ENCODE measurements around the gene GTF2A1.

GTF2A1 gene

GRCh38 chr14:81208489-81208888 lies 12.3 kb downstream of the GTF2A1 start:
- H3K9me3 ChIP-seq (ENCODE audit: control insufficient read depth, insufficient read depth, low read length), result no peaks in the 10 kb centered on the region
- H3K27me3 ChIP-seq (ENCODE audit: control insufficient read depth, insufficient read depth, low read length), result no peaks in the 10 kb centered on the region
- H3K36me3 ChIP-seq (ENCODE audit: control insufficient read depth, insufficient read depth, low read length), result peaks cover 86% of the 10 kb centered on the region
- no peak overlapping the region for H3K9ac ChIP-seq (ENCODE audit: low read depth, low read length)
- H3K27ac ChIP-seq (ENCODE audit: low read depth, low read length), result no peak overlapping the region
- H3K4me1 ChIP-seq (ENCODE audit: control insufficient read depth, insufficient read depth, low read length), result no peaks in the 10 kb centered on the region
- H3K4me3 ChIP-seq (ENCODE audit: low read depth, low read length), result no peak overlapping the region

- Histone ChIP-seq H3K27me3 (ENCODE audit: control insufficient read depth, insufficient read depth, low read length) (no peaks in the 10 kb centered on the region), H3K27ac (ENCODE audit: low read depth, low read length) (no peak overlapping the region), H3K36me3 (ENCODE audit: control insufficient read depth, insufficient read depth, low read length) (peaks cover 88% of the 10 kb centered on the region), H3K9ac (ENCODE audit: low read depth, low read length) (no peak overlapping the region), H3K9me3 (ENCODE audit: control insufficient read depth, insufficient read depth, low read length) (no peaks in the 10 kb centered on the region), H3K4me1 (ENCODE audit: control insufficient read depth, insufficient read depth, low read length) (no peaks in the 10 kb centered on the region), H3K4me3 (ENCODE audit: low read depth, low read length) (no peak overlapping the region)
Observed at GRCh38 chr14:81206115-81206514, 14.6 kb downstream of the GTF2A1 start.

GRCh38 chr14:81205639-81206038 lies 15.1 kb downstream of the GTF2A1 start:
- Histone ChIP-seq H3K4me1 (ENCODE audit: control insufficient read depth, insufficient read depth, low read length) (no peaks in the 10 kb centered on the region), H3K27me3 (ENCODE audit: control insufficient read depth, insufficient read depth, low read length) (no peaks in the 10 kb centered on the region), H3K4me3 (ENCODE audit: low read depth, low read length) (no peak overlapping the region), H3K36me3 (ENCODE audit: control insufficient read depth, insufficient read depth, low read length) (peaks cover 93% of the 10 kb centered on the region), H3K27ac (ENCODE audit: low read depth, low read length) (no peak overlapping the region), H3K9ac (ENCODE audit: low read depth, low read length) (no peak overlapping the region), H3K9me3 (ENCODE audit: control insufficient read depth, insufficient read depth, low read length) (no peaks in the 10 kb centered on the region)

GRCh38 chr14:81200054-81200453 lies 20.7 kb downstream of the GTF2A1 start:
- Histone ChIP-seq H3K4me3 (ENCODE audit: low read depth, low read length) (no peak overlapping the region), H3K36me3 (ENCODE audit: control insufficient read depth, insufficient read depth, low read length) (peaks cover 90% of the 10 kb centered on the region), H3K9ac (ENCODE audit: low read depth, low read length) (no peak overlapping the region), H3K9me3 (ENCODE audit: control insufficient read depth, insufficient read depth, low read length) (no peaks in the 10 kb centered on the region), H3K27ac (ENCODE audit: low read depth, low read length) (no peak overlapping the region), H3K4me1 (ENCODE audit: control insufficient read depth, insufficient read depth, low read length) (no peaks in the 10 kb centered on the region), H3K27me3 (ENCODE audit: control insufficient read depth, insufficient read depth, low read length) (no peaks in the 10 kb centered on the region)

GRCh38 chr14:81199084-81199483 lies 21.7 kb downstream of the GTF2A1 start:
- no peaks in the 10 kb centered on the region for H3K4me1 ChIP-seq (ENCODE audit: control insufficient read depth, insufficient read depth, low read length)
- H3K4me3 ChIP-seq (ENCODE audit: low read depth, low read length), result no peak overlapping the region
- no peaks in the 10 kb centered on the region for H3K9me3 ChIP-seq (ENCODE audit: control insufficient read depth, insufficient read depth, low read length)
- H3K27ac ChIP-seq (ENCODE audit: low read depth, low read length), result no peak overlapping the region
- H3K9ac ChIP-seq (ENCODE audit: low read depth, low read length), result no peak overlapping the region
- peaks cover 92% of the 10 kb centered on the region for H3K36me3 ChIP-seq (ENCODE audit: control insufficient read depth, insufficient read depth, low read length)
- no peaks in the 10 kb centered on the region for H3K27me3 ChIP-seq (ENCODE audit: control insufficient read depth, insufficient read depth, low read length)

- Histone ChIP-seq H3K4me3 (ENCODE audit: low read depth, low read length) (no peak overlapping the region), H3K36me3 (ENCODE audit: control insufficient read depth, insufficient read depth, low read length) (peaks cover 92% of the 10 kb centered on the region), H3K4me1 (ENCODE audit: control insufficient read depth, insufficient read depth, low read length) (no peaks in the 10 kb centered on the region), H3K27me3 (ENCODE audit: control insufficient read depth, insufficient read depth, low read length) (no peaks in the 10 kb centered on the region), H3K27ac (ENCODE audit: low read depth, low read length) (no peak overlapping the region), H3K9ac (ENCODE audit: low read depth, low read length) (no peak overlapping the region), H3K9me3 (ENCODE audit: control insufficient read depth, insufficient read depth, low read length) (no peaks in the 10 kb centered on the region)
Observed at GRCh38 chr14:81198651-81199050, 22.1 kb downstream of the GTF2A1 start.

GRCh38 chr14:81193924-81194633 lies 26.7 kb downstream of the GTF2A1 start:
- no peaks in the 10 kb centered on the region for H3K27me3 ChIP-seq (ENCODE audit: control insufficient read depth, insufficient read depth, low read length)
- no peak overlapping the region for H3K9ac ChIP-seq (ENCODE audit: low read depth, low read length)
- no peak overlapping the region for H3K4me3 ChIP-seq (ENCODE audit: low read depth, low read length)
- no peak overlapping the region for H3K27ac ChIP-seq (ENCODE audit: low read depth, low read length)
- peaks cover 84% of the 10 kb centered on the region for H3K36me3 ChIP-seq (ENCODE audit: control insufficient read depth, insufficient read depth, low read length)
- no peaks in the 10 kb centered on the region for H3K4me1 ChIP-seq (ENCODE audit: control insufficient read depth, insufficient read depth, low read length)
- no peaks in the 10 kb centered on the region for H3K9me3 ChIP-seq (ENCODE audit: control insufficient read depth, insufficient read depth, low read length)

- Histone ChIP-seq H3K9ac (ENCODE audit: low read depth, low read length) (no peak overlapping the region), H3K36me3 (ENCODE audit: control insufficient read depth, insufficient read depth, low read length) (peaks cover 81% of the 10 kb centered on the region), H3K4me1 (ENCODE audit: control insufficient read depth, insufficient read depth, low read length) (no peaks in the 10 kb centered on the region), H3K27me3 (ENCODE audit: control insufficient read depth, insufficient read depth, low read length) (no peaks in the 10 kb centered on the region), H3K9me3 (ENCODE audit: control insufficient read depth, insufficient read depth, low read length) (no peaks in the 10 kb centered on the region), H3K27ac (ENCODE audit: low read depth, low read length) (no peak overlapping the region), H3K4me3 (ENCODE audit: low read depth, low read length) (no peak overlapping the region)
Observed at GRCh38 chr14:81192594-81192993, 28.2 kb downstream of the GTF2A1 start.

- no peak overlapping the region for H3K27ac ChIP-seq (ENCODE audit: low read depth, low read length)
- H3K9ac ChIP-seq (ENCODE audit: low read depth, low read length), result no peak overlapping the region
- no peaks in the 10 kb centered on the region for H3K9me3 ChIP-seq (ENCODE audit: control insufficient read depth, insufficient read depth, low read length)
- H3K36me3 ChIP-seq (ENCODE audit: control insufficient read depth, insufficient read depth, low read length), result peaks cover 80% of the 10 kb centered on the region
- no peak overlapping the region for H3K4me3 ChIP-seq (ENCODE audit: low read depth, low read length)
- H3K4me1 ChIP-seq (ENCODE audit: control insufficient read depth, insufficient read depth, low read length), result no peaks in the 10 kb centered on the region
- no peaks in the 10 kb centered on the region for H3K27me3 ChIP-seq (ENCODE audit: control insufficient read depth, insufficient read depth, low read length)
Observed at GRCh38 chr14:81187832-81188522, 32.8 kb downstream of the GTF2A1 start.

- H3K27me3 ChIP-seq (ENCODE audit: control insufficient read depth, insufficient read depth, low read length), result no peaks in the 10 kb centered on the region
- no peaks in the 10 kb centered on the region for H3K4me1 ChIP-seq (ENCODE audit: control insufficient read depth, insufficient read depth, low read length)
- no peak overlapping the region for H3K9ac ChIP-seq (ENCODE audit: low read depth, low read length)
- no peaks in the 10 kb centered on the region for H3K9me3 ChIP-seq (ENCODE audit: control insufficient read depth, insufficient read depth, low read length)
- H3K4me3 ChIP-seq (ENCODE audit: low read depth, low read length), result no peak overlapping the region
- H3K27ac ChIP-seq (ENCODE audit: low read depth, low read length), result no peak overlapping the region
- peaks cover 63% of the 10 kb centered on the region for H3K36me3 ChIP-seq (ENCODE audit: control insufficient read depth, insufficient read depth, low read length)
Observed at GRCh38 chr14:81179631-81180030, 41.1 kb downstream of the GTF2A1 start.

- Histone ChIP-seq H3K4me3 (ENCODE audit: low read depth, low read length) (no peak overlapping the region), H3K36me3 (ENCODE audit: control insufficient read depth, insufficient read depth, low read length) (peaks cover 47% of the 10 kb centered on the region), H3K27ac (ENCODE audit: low read depth, low read length) (no peak overlapping the region)
Observed at GRCh38 chr14:81178063-81178462, 42.7 kb downstream of the GTF2A1 start.

More at GRCh38 chr14:81178063-81178462, 42.7 kb downstream of the GTF2A1 start:
- no peaks in the 10 kb centered on the region for H3K27me3 ChIP-seq (ENCODE audit: control insufficient read depth, insufficient read depth, low read length)
- H3K9ac ChIP-seq (ENCODE audit: low read depth, low read length), result no peak overlapping the region
- H3K9me3 ChIP-seq (ENCODE audit: control insufficient read depth, insufficient read depth, low read length), result no peaks in the 10 kb centered on the region
- no peaks in the 10 kb centered on the region for H3K4me1 ChIP-seq (ENCODE audit: control insufficient read depth, insufficient read depth, low read length)
